HCT116 (cell line): Measurements from ENCODE around the gene ARID2.

ENCODE experiments used
- CEBPB ChIP-seq: IDR thresholded peaks from 2 replicates; pipeline ENCODE4 v1.6.1; 2012; ENCODE audit warnings: low read depth
- CTCF ChIP-seq, 3 experiments: fragments of 200-600 bp in 1 of 3; sonication (generic) in 1 of 3; IDR thresholded peaks in 2 of 3; conservative IDR thresholded peaks in 1 of 3; 2 replicates each; pipeline ENCODE4 v1.5.1; 2012 to 2017; ENCODE audit warnings: low read depth in 2 of 3, low read length in 2 of 3, antibody characterized with exemption in 1 of 3, borderline replicate concordance in 1 of 3, control low read depth in 1 of 3, mild to moderate bottlenecking in 1 of 3, mixed read lengths in 1 of 3, mixed run types in 1 of 3, moderate library complexity in 1 of 3; ENCODE audit not compliant: insufficient read depth in 1 of 3
- EGR1 ChIP-seq: IDR thresholded peaks from 2 replicates; pipeline ENCODE4 v1.6.1; 2012; ENCODE audit warnings: low read depth
- ELF1 ChIP-seq: IDR thresholded peaks from 2 replicates; pipeline ENCODE4 v1.6.1; 2012; ENCODE audit warnings: low read depth, borderline replicate concordance
- EZH2 ChIP-seq: fragments of 200-600 bp; sonication (generic); IDR thresholded peaks from 2 replicates; pipeline ENCODE4 v1.6.1; 2017; ENCODE audit warnings: antibody characterized with exemption, mixed run types
- EZH2phosphoT487 ChIP-seq: fragments of 200-600 bp; IDR thresholded peaks from 2 replicates; pipeline ENCODE4 v1.6.1; 2018; ENCODE audit warnings: antibody characterized with exemption, borderline replicate concordance
- FOSL1 ChIP-seq: IDR thresholded peaks from 2 replicates; pipeline ENCODE4 v1.6.1; 2012; ENCODE audit warnings: low read depth
- POLR2A ChIP-seq: IDR thresholded peaks from 2 replicates; pipeline ENCODE4 v1.7.0; 2011; ENCODE audit warnings: borderline replicate concordance; ENCODE audit not compliant: insufficient read depth, insufficient read length; ENCODE audit errors: extremely low read depth
- SP1 ChIP-seq: IDR thresholded peaks from 2 replicates; pipeline ENCODE4 v1.6.1; 2012; ENCODE audit warnings: low read depth
- TCF7L2 ChIP-seq: IDR thresholded peaks from 2 replicates; pipeline ENCODE4 v1.7.0; 2011; ENCODE audit warnings: borderline replicate concordance, inconsistent platforms; ENCODE audit not compliant: insufficient read depth, insufficient read length; ENCODE audit errors: extremely low read depth
- YY1 ChIP-seq: IDR thresholded peaks from 2 replicates; pipeline ENCODE4 v1.6.1; 2011; ENCODE audit warnings: low read length, low read depth, moderate library complexity, mild to moderate bottlenecking; ENCODE audit not compliant: insufficient replicate concordance; ENCODE audit errors: extremely low read depth
- ZFX ChIP-seq: fragments of 450-650 bp; IDR thresholded peaks from 2 replicates; pipeline ENCODE4 v1.6.1; 2017
- TF ChIP-seq, protein P1 (sequence below): IDR thresholded peaks from 2 replicates; pipeline ENCODE4 v1.6.1; 2012
- TF ChIP-seq, protein P2 (sequence below): IDR thresholded peaks from 2 replicates; pipeline ENCODE4 v1.6.1; 2011; ENCODE audit warnings: mild to moderate bottlenecking, low read length, moderate library complexity; ENCODE audit not compliant: insufficient replicate concordance; ENCODE audit errors: extremely low read depth

DNA sequence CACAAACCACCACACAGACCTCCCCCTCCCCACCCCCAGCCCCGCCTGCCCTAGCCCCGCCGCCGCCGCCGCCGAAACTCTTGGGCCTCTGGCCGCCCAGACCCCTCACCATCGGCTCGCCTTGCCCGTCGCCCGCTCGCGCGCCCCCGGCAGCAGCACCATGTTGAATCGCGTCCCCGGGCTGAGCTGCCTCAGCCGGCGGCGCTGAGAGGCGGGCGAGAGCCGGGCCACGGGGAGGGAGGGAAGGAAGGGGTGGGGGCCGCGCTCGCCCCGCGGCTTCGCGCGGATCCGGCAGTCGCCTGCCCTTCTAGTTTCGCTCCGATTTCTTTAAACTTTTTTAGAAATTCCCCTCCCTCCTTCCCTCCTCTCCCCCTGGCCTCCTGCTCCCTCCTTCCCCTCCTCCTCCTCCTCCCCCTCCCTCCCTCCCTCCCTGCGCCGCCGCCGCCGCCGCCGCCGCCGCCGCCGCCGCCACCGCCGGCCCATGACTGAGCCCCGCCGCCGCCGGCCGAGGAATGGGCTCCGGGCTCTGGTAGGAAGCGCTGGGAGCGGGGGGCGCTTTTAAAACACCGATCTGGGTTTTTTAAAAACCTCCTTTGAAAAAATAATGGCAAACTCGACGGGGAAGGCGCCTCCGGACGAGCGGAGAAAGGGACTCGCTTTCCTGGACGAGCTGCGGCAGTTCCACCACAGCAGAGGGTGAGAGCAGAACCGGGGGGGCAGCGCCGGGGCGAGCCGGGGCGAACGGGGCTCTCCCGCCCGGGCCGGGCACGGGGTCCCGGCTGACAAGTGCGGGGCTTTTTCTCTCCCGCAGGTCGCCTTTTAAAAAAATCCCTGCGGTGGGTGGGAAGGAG, at the start of gene ARID2:
- TF ChIP-seq ELF1 (no peak), POLR2A (peak; percentile 51), EGR1 (no peak), CTCF (IDR thresholded peaks at IDR 0.05 in 2 of 3, conservative IDR thresholded peaks at IDR 0.05 in 1 of 3; ENCODE audit: borderline replicate concordance in 1 of 3, insufficient read depth in 1 of 3, low read depth in 2 of 3, low read length in 2 of 3) (no peak), ZFX (no peak; the same call in 1 of the 2 replicates), TCF7L2 (no peak), CEBPB (no peak), EZH2 (no peak), EZH2phosphoT487 (no peak), YY1 (no peak), FOSL1 (no peak), SP1 (no peak)
- TF ChIP-seq, protein P1, sequence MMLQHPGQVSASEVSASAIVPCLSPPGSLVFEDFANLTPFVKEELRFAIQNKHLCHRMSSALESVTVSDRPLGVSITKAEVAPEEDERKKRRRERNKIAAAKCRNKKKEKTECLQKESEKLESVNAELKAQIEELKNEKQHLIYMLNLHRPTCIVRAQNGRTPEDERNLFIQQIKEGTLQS: no peak
- TF ChIP-seq, protein P2, sequence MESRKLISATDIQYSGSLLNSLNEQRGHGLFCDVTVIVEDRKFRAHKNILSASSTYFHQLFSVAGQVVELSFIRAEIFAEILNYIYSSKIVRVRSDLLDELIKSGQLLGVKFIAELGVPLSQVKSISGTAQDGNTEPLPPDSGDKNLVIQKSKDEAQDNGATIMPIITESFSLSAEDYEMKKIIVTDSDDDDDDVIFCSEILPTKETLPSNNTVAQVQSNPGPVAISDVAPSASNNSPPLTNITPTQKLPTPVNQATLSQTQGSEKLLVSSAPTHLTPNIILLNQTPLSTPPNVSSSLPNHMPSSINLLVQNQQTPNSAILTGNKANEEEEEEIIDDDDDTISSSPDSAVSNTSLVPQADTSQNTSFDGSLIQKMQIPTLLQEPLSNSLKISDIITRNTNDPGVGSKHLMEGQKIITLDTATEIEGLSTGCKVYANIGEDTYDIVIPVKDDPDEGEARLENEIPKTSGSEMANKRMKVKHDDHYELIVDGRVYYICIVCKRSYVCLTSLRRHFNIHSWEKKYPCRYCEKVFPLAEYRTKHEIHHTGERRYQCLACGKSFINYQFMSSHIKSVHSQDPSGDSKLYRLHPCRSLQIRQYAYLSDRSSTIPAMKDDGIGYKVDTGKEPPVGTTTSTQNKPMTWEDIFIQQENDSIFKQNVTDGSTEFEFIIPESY: no peak
